Erythroblast (primary cell): ENCODE measurements around the gene GPRIN1.

Source experiments
- GATA1 ChIP-seq: IDR thresholded peaks from 2 replicates; pipeline ENCODE4 v1.6.1; 2011; ENCODE audit warnings: low read depth, mild to moderate bottlenecking, control low read depth, low read length, moderate library complexity
- POLR2A ChIP-seq: IDR thresholded peaks from 2 replicates; pipeline ENCODE4 v1.6.1; 2011; ENCODE audit warnings: mild to moderate bottlenecking, low read length

DNA sequence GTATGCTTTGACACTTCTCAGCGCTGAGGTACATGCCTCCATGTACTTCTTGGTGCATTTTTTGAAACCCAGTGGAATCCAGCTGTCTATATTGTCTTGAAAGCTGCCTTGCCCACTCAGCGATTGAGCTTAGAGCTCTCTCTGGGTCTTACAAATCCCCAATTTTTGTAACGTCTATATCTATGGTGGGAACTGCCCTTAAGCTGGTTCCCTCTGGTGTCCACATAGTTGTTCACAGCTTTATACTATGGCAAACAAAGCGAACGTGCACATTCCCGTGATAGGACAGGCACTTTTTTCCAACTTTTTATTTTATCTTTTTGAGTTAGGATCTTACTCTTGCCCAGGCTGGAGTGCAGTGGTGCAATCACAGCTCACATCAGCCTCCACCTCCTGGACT, 39.9 kb downstream of the GPRIN1 start:
- TF ChIP-seq POLR2A (no peak), GATA1 (no peak)
